ENCODE data around the gene VAMP1.
"Not testable (repeated sequence)": the region's sequence is repeated elsewhere in the genome, so short reads cannot be mapped to it uniquely, and the experiment has no call there.

VAMP1 gene

DNA sequence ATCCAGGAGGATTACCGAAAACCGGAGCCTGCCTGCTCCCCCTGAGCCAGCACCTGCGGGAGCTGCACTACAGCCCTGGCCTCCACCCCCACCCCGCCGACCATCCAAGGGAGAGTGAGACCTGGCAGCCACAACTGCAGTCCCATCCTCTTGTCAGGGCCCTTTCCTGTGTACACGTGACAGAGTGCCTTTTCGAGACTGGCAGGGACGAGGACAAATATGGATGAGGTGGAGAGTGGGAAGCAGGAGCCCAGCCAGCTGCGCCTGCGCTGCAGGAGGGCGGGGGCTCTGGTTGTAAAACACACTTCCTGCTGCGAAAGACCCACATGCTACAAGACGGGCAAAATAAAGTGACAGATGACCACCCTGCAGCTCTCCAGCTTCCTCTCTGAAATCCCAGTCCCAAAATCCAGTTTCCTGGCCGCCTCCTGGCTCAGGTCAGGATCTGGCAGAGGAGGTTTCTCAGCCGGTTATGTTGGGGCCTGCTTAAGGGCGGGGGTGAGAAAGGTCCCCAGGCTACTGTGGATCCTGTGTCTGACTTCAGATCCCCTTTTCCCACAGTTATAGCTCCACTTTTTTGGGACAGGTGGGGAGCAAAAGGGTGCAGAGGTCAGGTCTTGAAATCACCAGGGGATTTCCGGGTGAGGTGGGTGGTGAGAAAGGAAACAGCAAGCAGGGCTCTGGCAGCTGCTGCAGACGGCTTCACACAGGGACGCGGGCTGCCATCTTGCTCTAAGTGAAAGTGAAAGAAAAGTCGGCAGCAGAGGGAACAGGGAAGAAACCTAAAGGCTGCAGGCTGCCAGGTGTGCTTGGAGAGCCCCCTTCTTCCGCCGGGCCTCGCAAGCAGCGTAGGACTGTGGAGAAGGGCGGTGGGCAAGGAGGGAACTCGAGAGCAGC, 18.9 kb downstream of the VAMP1 start, which contains the start of gene TAPBPL:
Gene TAPBPL (plus strand): TSS at position 695 of the 897 bp plus-strand sequence. CDS start 207 bp downstream, outside the sequence.
- peak; percentile 85 for DNase-seq (ENCODE audit: low read depth, low spot score)

DNA sequence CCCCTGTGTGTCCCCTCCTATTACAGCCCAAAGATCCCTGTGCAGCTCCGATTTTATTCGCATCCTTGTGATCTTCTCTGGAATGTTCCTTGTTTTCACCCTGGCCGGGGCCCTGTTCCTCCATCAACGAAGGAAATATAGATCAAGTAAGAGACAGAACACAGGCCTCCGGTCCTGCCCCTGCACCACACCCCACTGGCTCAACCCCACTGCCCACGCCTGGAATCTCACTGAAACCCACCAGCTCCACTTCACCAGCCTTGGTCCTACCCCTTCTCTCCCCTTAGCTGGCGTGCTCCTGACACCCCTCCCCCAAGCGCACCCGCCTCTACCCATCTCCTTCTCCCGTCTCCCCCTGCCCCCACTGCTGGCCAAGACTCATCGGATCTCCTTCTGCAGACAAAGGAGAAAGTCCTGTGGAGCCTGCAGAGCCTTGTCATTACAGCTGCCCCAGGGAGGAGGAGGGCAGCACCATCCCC, 19.6 kb downstream of the VAMP1 start:
- no peak for DNase-seq (ENCODE audit: low read depth, low spot score)

DNA sequence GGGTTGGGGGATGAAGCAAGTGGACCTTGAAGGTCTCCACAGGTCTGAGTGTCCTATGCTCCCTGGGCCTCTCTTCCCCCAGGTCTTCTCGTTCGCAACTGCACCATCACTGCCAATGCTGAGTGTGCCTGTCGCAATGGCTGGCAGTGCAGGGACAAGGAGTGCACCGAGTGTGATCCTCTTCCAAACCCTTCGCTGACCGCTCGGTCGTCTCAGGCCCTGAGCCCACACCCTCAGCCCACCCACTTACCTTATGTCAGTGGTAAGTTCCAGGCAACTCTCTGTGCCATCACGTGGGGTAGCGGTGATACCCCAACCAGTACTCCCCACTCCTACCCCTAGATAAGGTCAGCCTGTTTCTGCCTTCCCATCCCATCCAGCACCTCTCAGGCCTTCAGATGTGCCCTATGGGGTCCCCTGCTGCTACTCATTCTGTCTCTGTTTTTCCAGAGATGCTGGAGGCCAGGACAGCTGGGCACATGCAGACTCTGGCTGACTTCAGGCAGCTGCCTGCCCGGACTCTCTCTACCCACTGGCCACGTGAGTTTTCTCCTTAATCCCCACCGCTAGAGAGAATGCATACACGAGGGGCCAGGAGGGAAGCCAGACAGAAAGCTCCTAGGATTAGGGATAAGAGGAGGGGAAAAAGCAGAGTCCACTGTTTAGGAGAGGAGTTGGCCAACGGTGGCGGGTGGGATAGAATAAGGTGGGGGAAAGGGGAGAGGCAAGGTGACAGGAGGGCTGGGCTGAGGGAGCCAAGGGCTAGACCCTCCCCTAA, 20.2 kb downstream of the VAMP1 start:
- DNase-seq (ENCODE audit: low read depth, low spot score) = no peak

DNA sequence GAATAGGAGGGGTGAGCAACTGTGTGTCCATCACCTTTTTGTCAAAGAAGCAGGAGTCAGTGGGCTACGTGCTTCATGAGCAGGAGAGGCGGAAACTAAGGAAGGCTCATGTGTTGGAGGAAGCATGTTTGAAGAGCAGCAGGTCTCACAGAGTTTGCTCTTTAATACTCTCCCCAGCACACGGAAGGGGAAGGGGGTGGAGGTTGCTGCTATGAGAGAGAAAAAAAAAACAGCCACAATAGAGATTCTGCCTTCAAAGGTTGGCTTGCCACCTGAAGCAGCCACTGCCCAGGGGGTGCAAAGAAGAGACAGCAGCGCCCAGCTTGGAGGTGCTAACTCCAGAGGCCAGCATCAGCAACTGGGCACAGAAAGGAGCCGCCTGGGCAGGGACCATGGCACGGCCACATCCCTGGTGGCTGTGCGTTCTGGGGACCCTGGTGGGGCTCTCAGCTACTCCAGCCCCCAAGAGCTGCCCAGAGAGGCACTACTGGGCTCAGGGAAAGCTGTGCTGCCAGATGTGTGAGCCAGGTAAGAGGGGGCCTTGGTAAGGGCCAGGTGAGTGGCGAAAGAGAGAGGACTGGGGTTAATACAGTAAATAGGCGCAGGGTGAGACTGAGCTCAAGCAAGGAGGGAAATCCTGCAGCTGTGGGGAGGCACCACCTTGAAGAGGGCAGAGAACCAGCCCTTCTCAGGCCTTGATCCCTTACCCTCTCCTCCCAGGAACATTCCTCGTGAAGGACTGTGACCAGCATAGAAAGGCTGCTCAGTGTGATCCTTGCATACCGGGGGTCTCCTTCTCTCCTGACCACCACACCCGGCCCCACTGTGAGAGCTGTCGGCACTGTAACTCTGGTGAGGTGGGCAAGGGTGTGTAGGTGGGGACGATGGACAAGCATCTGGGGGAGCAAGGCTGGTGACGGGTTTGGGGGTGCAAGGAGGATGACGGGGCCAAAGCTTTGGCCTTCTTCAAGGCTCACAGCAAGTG, 25.5 kb downstream of the VAMP1 start, which contains the start of gene CD27:
Gene CD27 (plus strand): TSS at position 252 of the 985 bp plus-strand sequence. CDS start 141 bp downstream, at position 393.
- DNase-seq (ENCODE audit: low read depth, low spot score) = no peak

DNA sequence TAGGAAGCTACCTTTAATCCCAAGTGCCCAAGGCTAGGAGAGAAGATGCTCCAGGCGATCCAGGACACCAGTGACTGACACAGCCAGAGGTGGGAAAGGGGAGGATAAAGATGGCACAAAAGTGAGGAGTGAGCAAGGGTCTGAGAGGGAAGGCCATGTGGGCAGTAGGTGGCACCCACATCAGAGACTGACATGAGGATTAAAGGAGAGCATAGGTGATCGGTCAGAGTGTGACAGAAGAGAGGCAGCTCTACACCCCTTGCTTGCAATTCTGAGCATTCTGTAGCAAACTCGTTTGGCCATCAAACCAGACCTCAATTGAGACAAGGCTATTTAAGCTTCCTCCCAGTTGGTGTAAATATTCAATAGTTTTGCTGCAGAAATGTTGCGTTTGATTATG, 26.4 kb downstream of the VAMP1 start:
- DNase-seq (ENCODE audit: low read depth, low spot score) = no peak

DNA sequence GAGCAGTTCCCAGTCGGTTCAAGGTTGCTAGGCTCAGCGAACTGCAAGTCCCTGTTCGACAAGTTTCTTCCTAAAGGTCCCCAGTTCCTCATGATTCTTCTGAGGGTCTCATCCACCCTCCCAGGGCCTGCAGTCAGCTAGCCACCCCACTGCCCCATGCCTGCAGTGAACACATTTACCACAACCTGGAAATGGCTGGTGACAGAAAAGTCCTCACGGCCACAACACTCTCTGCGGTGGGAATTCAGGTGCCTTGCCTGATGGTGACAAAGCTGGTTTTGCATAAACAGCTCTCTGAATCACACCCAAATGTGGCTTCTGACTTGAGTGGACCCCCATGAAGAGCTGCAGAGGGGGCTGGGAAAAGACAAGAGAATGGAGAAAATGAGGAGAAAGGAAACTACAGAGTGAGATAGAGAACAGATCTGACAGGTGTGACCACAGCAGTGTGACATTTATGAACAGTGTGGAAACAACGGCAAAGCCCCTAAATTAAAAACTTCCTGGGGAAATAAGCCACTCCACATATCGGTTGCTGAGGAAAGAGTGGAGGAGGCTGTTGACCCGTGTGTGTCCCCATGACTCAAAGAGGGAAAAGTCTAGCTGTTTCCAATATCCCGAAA, 27.0 kb downstream of the VAMP1 start:
- DNase-seq (ENCODE audit: low read depth, low spot score) = no peak

DNA sequence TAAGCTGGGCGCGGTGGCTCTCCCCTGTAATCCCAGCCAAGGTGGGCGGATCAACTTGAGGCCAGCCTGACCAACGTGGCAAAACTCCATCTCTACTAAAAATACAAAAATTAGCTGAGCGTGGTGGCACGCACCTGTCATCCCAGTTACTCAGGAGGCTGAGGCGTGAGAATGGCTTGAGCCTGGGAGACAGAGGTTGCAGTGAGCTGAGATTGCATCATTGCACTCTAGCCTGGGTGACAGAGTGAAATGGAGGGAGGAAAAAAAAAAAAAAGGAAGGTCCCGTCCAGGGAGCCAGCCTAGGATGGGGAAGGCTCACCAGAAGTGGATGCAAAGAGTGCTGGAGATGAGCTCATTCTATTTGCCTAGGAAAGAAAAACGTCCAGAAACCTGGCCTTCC, 27.6 kb downstream of the VAMP1 start:
- DNase-seq (ENCODE audit: low read depth, low spot score) = no peak

DNA sequence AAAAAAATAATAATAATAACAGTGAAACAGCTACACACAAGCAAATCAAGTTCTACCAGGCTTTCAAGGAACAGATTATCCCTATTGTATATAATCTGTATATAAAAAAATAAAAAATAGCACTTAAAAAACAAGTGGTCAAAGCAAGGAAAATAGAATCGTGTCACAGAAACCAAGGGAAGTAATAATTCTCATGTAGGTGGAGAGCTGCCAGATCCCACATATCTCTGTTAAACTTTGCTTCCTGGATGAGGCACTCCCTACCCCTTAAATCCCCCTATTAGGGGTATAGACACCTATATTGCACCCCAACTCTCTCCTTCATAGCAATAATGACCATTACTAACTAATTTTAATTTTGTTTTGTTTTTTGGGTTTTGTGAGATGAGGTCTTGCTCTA, 30.1 kb downstream of the VAMP1 start:
- no peak for DNase-seq (ENCODE audit: low read depth, low spot score)

DNA sequence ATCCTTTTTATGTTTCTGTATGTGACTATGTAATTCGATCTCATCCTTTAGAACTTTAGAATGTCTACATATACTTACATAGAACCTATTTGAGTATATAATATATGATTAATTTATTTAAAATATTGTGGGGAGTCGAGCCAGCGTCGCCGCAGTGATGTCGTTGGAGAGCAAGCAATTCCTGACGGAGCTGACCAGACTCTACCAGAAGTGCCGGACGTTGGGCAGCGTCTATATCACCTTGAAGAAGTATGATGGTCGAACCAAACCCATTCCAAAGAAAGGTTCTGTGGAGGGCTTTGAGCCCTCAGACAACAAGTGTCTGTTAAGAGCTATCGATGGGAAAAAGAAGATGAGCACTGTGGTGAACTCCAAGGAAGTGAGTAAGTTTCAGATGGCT, 32.1 kb downstream of the VAMP1 start:
- no peak for DNase-seq (ENCODE audit: low read depth, low spot score)

DNA sequence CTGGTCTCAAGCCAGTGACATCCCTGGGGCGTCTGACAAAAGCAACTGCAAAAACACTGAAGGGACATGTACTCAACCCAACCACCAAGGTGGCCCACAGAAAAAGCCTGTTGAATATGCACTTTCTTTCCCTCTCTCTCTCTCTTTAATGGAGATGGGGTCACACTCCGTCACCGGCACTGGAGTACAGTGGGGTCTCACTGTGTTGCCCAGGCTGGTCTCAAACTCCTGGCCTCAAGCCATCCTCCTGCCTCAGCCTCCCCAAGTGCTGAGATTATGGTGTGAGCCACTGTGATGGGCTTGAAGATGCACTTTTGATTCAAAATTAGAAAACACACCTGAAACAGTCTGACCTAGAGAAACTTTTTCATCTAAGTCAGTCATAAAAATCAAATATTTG, 32.9 kb downstream of the VAMP1 start:
- DNase-seq (ENCODE audit: low read depth, low spot score) = no peak

DNA sequence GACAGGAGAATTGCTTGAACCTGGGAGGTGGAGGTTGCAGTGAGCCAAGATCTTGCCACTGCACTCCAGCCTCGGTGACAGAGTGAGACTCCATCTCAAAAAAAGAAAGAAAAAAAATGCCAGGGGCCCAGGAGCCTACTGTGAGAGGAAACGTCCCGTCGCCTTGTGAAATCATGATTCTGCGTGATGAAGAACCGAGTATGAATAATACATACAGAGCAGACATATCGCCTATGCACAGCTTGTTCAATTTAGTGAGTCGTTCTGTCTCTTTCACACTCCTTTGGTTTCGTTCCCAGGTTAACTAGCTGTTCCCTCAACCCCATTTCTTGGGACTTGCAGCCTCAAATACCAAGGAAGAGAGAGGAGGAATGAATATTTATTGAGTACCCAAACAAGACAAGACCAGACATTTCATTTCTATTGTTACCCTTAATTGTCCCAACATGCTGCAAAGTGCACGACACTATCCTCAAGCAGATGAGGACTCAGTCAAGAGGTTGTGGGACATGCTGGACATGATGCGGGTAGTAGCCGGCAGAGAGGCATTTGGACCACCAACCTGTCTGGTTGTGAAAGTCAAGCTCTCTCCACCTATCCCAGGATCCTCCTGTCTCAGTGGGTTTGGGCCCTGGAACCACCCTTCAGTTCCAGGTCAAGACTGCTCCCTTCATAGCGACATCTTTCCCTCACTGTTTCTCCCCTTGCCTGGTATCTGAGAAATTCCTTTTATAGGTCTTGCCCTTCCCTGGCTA, 34.3 kb downstream of the VAMP1 start:
- no peak for DNase-seq (ENCODE audit: low read depth, low spot score)

DNA sequence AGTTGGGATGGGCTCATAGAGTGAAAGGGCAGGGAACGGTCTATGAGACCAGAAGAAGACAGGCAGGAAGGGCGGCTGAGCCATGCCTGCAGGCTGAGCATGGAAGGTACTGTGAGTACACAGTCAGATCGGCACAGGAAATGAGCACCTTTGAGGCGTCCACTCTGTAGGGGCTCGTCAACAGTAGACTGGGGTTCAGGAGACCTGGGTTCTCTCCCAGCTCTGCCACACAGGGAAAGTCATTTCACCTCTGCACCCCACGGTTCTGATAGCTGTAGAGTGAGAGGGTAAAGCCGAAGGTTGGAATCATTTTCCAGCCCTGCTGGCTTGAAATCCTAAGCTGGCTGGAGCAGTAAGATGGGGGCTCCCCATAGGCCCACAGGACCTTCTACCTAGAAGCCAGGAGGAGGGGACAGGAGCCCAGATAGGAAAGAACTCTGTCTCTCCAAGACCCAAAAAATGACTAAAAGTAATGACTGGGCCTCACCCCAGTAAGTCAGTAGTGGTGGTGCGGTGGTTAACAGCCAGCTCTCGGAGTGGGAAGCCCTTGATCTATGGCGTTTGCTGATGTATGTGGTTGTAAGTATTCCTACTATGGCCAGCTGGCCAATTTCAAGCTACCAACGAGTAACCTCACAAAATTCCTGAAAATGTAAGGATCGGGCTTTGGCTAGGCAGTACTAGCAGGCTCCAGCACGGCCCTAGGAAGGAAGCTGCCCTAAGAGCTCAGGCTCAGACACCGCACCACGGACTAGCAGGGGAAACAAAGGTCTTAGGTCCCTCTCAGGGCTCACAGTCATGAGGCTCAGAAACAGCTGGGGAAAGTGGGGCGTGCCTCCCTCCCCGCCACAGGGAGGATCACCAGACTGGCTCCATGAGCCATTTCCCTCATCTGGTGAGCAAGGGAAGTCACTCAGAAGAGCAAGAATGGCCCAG, 36.0 kb downstream of the VAMP1 start:
- no peak for DNase-seq (ENCODE audit: low read depth, low spot score)

DNA sequence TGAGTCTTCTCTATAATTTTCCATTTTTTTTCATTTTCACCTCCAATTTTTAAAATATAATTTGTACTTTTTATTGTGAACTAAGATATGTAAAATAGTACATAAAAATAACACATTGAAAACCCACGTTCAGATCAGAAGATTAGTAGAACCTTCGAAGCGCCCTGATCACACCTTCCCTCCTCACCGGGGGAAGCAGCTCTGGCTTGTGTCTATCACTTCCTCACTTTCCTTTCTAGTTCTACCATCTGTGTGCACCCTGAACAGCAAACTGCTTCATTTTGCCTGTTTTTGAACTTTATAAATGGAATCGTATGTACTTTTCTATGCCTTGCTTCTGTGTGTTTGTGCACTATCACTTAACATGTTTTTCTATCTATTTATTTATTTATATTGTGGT, 37.5 kb downstream of the VAMP1 start:
- no peak for DNase-seq (ENCODE audit: low read depth, low spot score)

DNA sequence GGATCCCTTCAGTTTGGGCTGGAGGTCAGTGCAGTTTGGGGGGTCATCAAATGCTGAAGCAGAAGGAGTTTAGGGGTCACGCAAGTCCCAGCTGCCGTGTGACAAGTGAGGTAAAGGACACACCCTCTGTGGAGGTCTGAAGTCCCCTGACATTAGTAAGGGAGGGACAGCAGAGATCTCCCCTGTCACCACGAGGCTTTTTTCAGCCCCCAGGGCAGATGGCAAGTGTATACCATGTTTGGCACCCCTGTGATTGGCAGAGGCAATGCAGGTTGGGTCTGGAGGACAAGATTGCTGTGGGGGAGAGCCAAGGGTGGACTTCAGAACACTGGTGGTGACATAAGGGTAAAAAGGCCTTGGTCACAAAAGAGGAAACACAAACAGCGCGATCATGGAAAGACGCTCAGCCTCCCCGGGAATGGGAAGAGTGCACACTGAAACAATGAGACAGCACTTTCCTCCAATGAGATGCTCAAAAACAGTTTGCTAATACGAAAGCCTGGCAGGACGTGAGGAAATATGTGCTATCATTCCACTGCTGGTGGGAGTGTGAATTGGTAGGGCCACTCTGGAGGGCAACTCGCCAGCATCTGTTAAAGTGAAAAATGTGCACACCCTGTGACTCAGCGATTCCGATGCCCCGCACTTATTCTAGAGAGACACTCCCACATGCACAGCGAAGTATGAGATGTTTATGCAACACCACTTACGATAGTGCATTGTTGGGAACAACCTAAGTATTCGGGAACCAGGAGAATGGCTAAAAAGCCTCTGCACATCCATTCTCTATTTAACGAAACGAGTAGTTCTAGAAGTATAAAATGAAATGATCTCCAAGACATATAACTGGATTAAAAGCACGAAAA, 40.1 kb downstream of the VAMP1 start:
- DNase-seq (ENCODE audit: low read depth, low spot score) = peak; percentile 95

DNA sequence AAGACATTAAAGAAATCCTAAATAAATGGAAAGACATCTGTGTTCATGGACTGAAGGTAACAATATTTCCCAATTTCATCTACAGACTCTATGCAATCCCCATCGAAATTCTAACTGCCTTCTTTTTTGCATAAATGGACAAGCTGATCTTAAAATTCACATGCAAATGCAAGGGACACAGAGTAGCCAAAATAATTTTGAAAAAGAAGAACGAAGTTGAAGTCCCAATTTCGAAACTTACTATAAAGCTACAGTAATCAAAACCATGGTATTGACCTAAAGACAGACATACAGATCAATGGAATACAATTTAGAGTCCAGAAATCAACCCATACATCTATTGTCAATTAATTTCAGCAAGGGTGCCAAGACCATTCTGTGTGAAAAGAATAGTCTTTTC, 42.2 kb downstream of the VAMP1 start:
- no peak for DNase-seq (ENCODE audit: low read depth, low spot score)

DNA sequence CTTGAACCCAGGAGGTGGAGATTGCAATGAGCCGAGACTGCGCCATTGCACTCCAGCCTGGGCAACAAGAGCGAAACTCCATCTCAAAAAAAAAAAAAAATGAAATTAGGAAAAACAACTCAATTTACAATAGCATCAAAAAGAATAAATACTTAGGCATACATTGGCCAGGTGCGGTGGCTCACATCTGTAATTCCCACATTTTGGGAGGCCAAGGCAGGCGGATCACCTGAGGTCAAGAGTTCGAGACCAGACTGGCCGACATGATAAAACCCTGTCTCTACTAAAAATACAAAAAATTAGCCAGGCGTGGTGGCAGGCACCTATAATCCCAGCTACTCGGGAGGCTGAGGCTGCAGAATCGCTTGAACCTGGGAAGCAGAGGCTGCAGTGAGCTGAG, 42.7 kb downstream of the VAMP1 start:
- DNase-seq (ENCODE audit: low read depth, low spot score) = not testable (repeated sequence)

DNA sequence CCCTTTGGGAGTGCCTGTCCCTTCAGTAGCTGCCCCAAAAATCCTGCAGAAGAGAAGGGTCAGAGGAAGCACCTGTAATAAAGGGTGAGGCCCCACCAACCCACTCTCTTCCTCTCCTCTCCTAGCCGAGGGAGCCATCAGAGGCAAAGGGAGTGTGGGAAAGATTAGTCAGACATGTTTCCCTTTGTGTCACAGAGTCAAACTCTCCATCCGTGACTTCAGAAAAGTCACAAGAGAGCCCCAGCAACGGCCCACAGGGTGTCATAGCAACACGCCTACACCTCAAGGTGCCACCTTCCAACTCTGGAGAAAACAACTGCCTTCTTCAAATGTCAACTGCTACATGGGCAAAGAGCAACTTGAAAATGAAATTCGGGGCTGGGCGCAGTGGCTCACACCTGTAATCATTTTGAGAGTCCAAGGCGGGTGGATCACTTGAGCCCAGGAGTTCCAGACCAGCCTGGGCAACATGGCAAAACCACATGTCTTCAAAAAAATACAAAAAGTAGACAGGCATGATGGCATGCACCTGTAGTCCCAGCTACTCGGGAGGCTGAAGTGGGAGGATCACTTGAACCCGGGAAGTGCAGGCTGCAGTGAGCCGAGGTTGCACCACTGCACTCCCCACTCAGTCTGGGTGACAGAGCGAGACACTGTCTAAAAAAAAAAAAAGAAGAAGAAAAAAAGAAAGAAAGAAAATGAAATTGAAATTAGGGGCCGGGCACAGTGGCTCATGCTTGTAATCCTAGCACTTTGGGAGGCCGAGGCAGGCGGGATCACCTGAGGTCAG, 43.4 kb downstream of the VAMP1 start:
- no peak for DNase-seq (ENCODE audit: low read depth, low spot score)

Data from astrocyte of the hippocampus (primary cell).